Measurements from ENCODE around the gene MT3.

The MT3 gene

GRCh38 chr16:56626685-56627084, 37.4 kb downstream of the MT3 start:
- TF ChIP-seq EZH2phosphoT487 (IDR thresholded peaks at IDR 0.05; ENCODE audit: borderline replicate concordance, low read length) (no peak), CTCF (IDR thresholded peaks at IDR 0.05; ENCODE audit: low read depth, low read length, poor library complexity, severe bottlenecking) (no peak)
- no peaks in the 10 kb centered on the region for H3F3A ChIP-seq (ENCODE audit: control insufficient read depth, insufficient read depth)
- no peaks in the 10 kb centered on the region for H3K36me3 ChIP-seq (ENCODE audit: control insufficient read depth, low read length)
- H3K4me2 ChIP-seq (ENCODE audit: low read length) = no peak overlapping the region
- peaks cover 22% of the 10 kb centered on the region for H3K27me3 ChIP-seq (ENCODE audit: control insufficient read depth, low read length)
- no peaks in the 10 kb centered on the region for H4K20me1 ChIP-seq (ENCODE audit: control insufficient read depth, insufficient read depth, low read depth, low read length)
- no peaks in the 10 kb centered on the region for H3K79me2 ChIP-seq (ENCODE audit: control insufficient read depth, low read length)
- no peaks in the 10 kb centered on the region for H3K9me3 ChIP-seq (ENCODE audit: control insufficient read depth, insufficient read depth, low read length)
- H3K4me1 ChIP-seq (ENCODE audit: control insufficient read depth, low read length) = no peaks in the 10 kb centered on the region
- H3K27ac ChIP-seq (ENCODE audit: low read depth, low read length) = no peak overlapping the region
- no peak overlapping the region for H3K4me3 ChIP-seq (ENCODE audit: low read length)
- H3K9me2 ChIP-seq (replicated peaks; ENCODE audit: control insufficient read depth, low read length) = no peaks in the 10 kb centered on the region

DNA sequence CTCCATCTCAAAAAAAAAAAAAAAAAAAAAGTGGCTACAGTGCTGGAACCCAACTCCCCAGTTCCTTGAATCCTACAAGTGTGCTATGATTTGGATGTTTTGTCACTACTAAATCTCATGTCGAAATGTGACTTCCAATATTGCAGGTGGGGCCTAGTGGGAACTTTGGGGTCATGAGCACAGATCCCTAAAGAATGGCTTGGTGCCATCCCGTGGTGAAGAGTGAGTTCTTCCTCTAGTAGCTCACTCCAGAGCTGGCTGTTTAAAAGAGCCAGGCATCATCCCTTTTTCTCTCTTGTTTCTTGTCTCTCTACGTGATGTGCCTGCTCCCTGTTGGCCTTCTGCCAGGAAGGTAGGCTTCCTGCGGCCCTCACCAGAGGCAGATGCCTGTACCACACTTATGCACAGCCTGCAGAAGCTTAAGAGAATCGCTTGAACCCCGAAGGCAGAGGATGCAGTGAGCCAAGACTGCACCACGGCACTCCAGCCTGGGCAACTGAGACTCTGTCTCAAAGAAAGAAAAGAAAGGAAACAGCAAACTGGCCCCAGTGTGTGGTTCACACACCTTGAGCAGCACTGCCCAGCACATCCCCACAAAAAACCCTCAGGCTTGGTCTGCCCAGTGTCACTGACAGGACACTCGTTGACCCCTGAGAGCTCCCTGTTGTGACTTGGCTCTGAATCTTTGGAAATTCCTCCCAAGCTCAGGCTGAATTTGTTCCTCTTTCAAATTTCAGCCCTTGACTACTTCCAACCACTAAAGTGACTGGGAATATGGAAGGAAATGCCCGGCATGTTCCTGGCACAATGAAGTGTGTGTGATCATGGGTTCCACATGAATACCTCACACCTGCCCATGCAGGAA, 39.4 kb downstream of the MT3 start:
- TF ChIP-seq EZH2phosphoT487 (IDR thresholded peaks at IDR 0.05; ENCODE audit: borderline replicate concordance, low read length) (no peak), CTCF (IDR thresholded peaks at IDR 0.05; ENCODE audit: low read depth, low read length, poor library complexity, severe bottlenecking) (no peak)
- H3F3A ChIP-seq (ENCODE audit: control insufficient read depth, insufficient read depth) = no peaks in the 10 kb centered on the region
- H3K27me3 ChIP-seq (ENCODE audit: control insufficient read depth, low read length) = peaks cover 41% of the 10 kb centered on the region
- no peaks in the 10 kb centered on the region for H3K36me3 ChIP-seq (ENCODE audit: control insufficient read depth, low read length)
- H3K27ac ChIP-seq (ENCODE audit: low read depth, low read length) = no peak overlapping the region
- no peaks in the 10 kb centered on the region for H3K9me3 ChIP-seq (ENCODE audit: control insufficient read depth, insufficient read depth, low read length)
- no peaks in the 10 kb centered on the region for H3K9me2 ChIP-seq (replicated peaks; ENCODE audit: control insufficient read depth, low read length)
- no peak overlapping the region for H3K4me3 ChIP-seq (ENCODE audit: low read length)
- H3K79me2 ChIP-seq (ENCODE audit: control insufficient read depth, low read length) = no peaks in the 10 kb centered on the region
- H3K4me2 ChIP-seq (ENCODE audit: low read length) = no peak overlapping the region
- H3K4me1 ChIP-seq (ENCODE audit: control insufficient read depth, low read length) = no peaks in the 10 kb centered on the region
- no peaks in the 10 kb centered on the region for H4K20me1 ChIP-seq (ENCODE audit: control insufficient read depth, insufficient read depth, low read depth, low read length)

GRCh38 chr16:56629531-56629930, 40.2 kb downstream of the MT3 start:
- H3K9me3 ChIP-seq (ENCODE audit: control insufficient read depth, insufficient read depth, low read length) = no peaks in the 10 kb centered on the region
- no peak overlapping the region for H3K27ac ChIP-seq (ENCODE audit: low read depth, low read length)
- H3K9me2 ChIP-seq (replicated peaks; ENCODE audit: control insufficient read depth, low read length) = no peaks in the 10 kb centered on the region
- no peak overlapping the region for H3K4me3 ChIP-seq (ENCODE audit: low read length)
- H3K4me1 ChIP-seq (ENCODE audit: control insufficient read depth, low read length) = no peaks in the 10 kb centered on the region
- H3K79me2 ChIP-seq (ENCODE audit: control insufficient read depth, low read length) = no peaks in the 10 kb centered on the region
- no peak for TF ChIP-seq EZH2phosphoT487 (IDR thresholded peaks at IDR 0.05; ENCODE audit: borderline replicate concordance, low read length)
- TF ChIP-seq CTCF (IDR thresholded peaks at IDR 0.05; ENCODE audit: low read depth, low read length, poor library complexity, severe bottlenecking) = no peak
- H3F3A ChIP-seq (ENCODE audit: control insufficient read depth, insufficient read depth) = no peaks in the 10 kb centered on the region
- H4K20me1 ChIP-seq (ENCODE audit: control insufficient read depth, insufficient read depth, low read depth, low read length) = no peaks in the 10 kb centered on the region
- no peaks in the 10 kb centered on the region for H3K36me3 ChIP-seq (ENCODE audit: control insufficient read depth, low read length)
- H3K4me2 ChIP-seq (ENCODE audit: low read length) = no peak overlapping the region
- peaks cover 48% of the 10 kb centered on the region for H3K27me3 ChIP-seq (ENCODE audit: control insufficient read depth, low read length)

All from DOHH2 (cell line).